ENCODE data around the gene CRYL1.

- no peak for TF ChIP-seq CTCF (IDR thresholded peaks at IDR 0.05)
- no peak for TF ChIP-seq POLR2A (IDR thresholded peaks at IDR 0.05)
These were observed 147.9 kb downstream of the CRYL1 start for GRCh38 chr13:20377720-20378119.

All from adrenal gland (tissue), 5 donors.